Measurements from ENCODE around the gene ZSCAN10.

ZSCAN10 gene

DNA sequence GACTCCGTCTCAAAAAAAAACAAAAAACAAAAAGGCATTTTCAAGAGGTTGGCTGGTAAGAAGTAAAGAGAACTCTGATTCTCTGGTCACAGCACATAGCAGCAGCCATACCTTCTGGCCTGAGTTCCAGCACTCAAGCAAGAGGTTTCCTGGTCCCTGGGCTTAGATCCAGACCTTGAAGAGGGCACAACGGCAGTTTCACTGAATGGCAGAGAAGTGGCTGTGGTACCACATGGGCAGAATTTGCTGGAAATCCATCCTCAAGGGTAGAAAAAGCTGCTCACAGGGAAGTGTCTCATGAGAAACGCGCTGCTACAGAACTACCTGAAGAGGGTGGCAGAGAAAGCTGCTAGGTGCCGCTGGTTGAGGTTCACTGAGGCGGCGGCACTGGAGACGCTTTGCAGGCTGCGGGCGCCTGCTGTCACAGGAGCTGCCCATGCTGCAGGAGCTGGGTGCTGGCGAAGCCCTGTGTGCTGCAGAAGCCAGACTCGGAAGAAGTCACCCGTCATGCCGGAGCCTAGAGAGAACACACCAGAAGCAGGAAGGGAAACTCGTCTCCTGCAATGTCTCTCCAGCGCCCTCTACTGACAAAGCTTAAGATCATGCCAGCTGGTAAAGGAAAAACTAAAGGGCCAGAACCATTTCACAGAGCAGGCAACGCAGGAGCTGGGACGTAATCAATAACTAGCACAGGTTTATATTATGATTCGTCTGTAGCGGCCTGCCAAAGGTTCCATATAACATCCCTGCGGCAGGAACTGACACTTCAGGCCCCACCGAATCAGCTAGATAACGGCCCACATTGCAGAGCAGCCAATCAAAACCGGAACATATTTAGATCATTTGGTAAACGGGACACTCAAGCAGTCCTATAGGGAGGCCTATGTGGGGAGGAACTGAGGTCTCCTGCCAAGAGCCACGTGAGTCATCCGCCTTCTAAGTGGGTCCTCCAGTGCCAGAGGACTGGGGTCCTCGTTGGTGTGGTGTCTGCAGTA lies 30.3 kb upstream of the ZSCAN10 start:
- peak overlapping the region; percentile 47 for H3K27ac ChIP-seq
- TF ChIP-seq, protein P1, sequence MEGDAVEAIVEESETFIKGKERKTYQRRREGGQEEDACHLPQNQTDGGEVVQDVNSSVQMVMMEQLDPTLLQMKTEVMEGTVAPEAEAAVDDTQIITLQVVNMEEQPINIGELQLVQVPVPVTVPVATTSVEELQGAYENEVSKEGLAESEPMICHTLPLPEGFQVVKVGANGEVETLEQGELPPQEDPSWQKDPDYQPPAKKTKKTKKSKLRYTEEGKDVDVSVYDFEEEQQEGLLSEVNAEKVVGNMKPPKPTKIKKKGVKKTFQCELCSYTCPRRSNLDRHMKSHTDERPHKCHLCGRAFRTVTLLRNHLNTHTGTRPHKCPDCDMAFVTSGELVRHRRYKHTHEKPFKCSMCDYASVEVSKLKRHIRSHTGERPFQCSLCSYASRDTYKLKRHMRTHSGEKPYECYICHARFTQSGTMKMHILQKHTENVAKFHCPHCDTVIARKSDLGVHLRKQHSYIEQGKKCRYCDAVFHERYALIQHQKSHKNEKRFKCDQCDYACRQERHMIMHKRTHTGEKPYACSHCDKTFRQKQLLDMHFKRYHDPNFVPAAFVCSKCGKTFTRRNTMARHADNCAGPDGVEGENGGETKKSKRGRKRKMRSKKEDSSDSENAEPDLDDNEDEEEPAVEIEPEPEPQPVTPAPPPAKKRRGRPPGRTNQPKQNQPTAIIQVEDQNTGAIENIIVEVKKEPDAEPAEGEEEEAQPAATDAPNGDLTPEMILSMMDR (conservative IDR thresholded peaks at IDR 0.05): peak; percentile 89

GRCh38 chr16:3127745-3128144 lies 28.7 kb upstream of the ZSCAN10 start:
- H3K27ac ChIP-seq: no peak overlapping the region
- TF ChIP-seq, protein P1 (conservative IDR thresholded peaks at IDR 0.05): no peak

DNA sequence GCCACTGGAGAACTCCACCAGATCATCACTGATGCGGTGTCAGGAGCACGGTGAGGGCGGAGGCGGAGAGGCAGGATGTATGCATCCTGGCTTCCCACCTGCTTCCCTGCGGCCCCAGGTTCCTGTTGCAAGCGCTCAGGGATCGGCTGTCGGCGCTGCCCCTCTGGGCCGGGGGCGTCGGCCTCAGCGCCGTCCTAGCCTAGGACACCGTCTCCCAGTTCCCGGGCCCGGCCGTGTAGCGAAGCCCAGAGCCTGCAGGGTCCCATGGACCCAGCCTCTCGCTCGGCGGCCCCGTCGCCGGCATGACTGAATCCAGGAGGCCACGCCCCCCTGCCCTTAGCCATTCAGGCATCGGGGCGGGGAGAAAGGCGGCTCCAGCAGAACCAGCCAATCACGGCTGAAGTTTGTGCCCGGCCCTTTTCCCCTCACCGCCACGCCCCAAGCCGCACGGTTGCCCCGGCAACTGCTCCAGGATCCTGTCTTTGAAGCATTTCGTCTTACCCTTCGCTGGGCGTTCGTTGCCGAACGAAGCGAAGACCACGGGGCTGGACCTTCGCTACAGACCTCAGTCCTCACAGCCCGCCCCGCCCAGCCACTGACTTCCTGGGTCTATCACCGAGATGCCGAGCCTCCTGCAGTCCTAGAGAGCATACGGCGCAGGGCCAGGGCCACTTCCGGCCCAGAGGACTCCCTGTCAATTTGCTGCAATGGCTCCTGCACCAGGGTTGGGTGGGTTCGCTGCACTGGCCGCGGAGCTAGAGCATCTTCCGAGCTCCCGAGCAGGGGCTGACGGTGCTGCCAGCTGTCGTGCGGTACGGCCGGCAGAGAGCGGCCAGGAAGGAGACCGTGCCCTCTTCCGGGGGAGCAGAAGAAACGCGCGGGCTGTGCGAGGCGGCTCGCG lies 25.1 kb upstream of the ZSCAN10 start:
- peak overlapping the region; percentile 62 for H3K27ac ChIP-seq
- TF ChIP-seq, protein P1 (conservative IDR thresholded peaks at IDR 0.05): 0 out of 2 replicates have a peak, but pooled peaks have one; percentile 7

GRCh38 chr16:3122926-3123570 lies 24.0 kb upstream of the ZSCAN10 start:
- TF ChIP-seq, protein P1 (conservative IDR thresholded peaks at IDR 0.05): no peak

DNA sequence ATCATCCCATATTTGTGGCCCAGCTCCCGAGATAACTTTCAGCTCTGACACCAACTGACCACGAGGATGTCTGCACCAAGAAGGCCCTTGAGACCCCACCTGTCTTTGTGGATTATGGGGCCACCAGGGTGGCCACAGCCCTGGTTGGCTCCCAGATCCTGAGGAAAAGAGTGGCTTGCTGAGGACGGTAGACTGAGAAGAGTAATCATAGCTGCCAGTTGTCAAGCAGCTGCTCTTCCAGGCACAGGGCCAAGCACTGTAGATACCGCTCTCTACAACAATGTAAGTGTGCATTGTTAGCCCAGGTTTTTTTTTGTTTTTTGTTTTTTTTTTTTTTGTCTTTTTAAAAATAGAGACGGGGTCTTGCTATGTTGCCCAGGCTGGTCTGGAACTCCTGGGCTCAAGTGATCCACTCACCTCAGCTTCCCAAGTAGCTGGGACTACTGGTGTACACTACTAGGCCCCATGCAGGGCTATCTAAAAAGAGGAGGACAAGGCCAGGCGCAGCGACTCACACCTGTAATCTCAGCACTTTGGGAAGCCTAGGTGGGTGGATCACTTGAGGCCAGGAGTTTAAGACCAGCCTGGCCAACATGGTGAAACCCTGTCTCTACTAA lies 22.9 kb upstream of the ZSCAN10 start:
- TF ChIP-seq, protein P1 (conservative IDR thresholded peaks at IDR 0.05): no peak

More at GRCh38 chr16:3122926-3123570, 24.0 kb upstream of the ZSCAN10 start:
- peak overlapping the region; percentile 62; the same call in 1 of the 2 replicates for H3K27ac ChIP-seq

DNA sequence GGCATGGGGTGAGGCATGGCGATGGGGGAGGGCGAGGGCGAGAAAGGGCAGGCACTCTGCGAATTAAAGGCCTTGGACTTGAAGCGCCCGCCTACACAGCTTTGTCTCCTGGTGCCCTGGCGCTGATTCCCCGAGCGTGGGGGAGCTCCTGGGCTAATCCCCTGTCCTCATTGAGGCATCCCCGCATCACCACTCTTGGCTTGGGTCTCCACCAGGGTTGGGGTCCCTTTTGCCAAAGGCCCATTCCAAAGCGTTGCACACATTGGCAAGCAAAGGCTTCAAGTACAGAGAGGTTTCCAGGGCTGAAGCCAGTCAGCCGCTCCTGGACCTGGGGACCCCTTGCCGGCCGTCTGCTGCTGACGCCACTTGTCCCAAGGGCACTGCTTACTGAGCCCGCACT lies 21.3 kb upstream of the ZSCAN10 start:
- H3K27ac ChIP-seq: no peak overlapping the region

More for the DNA sequence above, 22.9 kb upstream of the ZSCAN10 start:
- no peak overlapping the region for H3K27ac ChIP-seq

More for the DNA sequence above, 21.3 kb upstream of the ZSCAN10 start:
- TF ChIP-seq, protein P1 (conservative IDR thresholded peaks at IDR 0.05): no peak
